GM18519 (cell line): ENCODE measurements around the gene SHTN1.

Experiments used
- ATAC-seq: cut with Tn5 transposase; IDR thresholded peaks from one replicate; pipeline ENCODE4 v1.9.1; 2021; ENCODE audit warnings: mild to moderate bottlenecking, moderate library complexity; ENCODE audit not compliant: unreplicated experiment, low FRiP score

The SHTN1 gene

GRCh38 chr10:116919706-116920105 is 85.3 kb downstream of the SHTN1 start:
- no peak for ATAC-seq

- no peak for ATAC-seq
These were observed 85.8 kb downstream of the SHTN1 start for GRCh38 chr10:116919164-116919563.

DNA sequence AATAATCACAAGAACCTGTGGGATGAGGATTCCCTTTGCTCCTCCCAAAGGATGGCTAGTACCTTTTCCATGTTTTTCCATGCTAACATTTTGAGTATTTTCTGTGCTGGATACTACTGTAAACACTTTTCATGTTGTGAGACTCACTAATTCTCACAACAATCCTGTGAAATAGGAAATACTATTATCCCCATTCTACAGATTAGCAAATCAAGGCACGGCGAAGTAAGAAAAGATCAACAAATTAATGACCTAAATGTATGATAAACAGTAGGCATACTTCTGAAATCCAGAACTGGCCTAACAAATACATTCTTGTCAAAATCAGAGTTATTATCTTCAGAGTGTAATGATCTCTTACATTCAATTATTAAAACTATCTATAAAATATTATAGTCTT is 86.4 kb downstream of the SHTN1 start:
- no peak for ATAC-seq

- no peak for ATAC-seq
These were observed 87.5 kb downstream of the SHTN1 start for GRCh38 chr10:116917481-116917880.

DNA sequence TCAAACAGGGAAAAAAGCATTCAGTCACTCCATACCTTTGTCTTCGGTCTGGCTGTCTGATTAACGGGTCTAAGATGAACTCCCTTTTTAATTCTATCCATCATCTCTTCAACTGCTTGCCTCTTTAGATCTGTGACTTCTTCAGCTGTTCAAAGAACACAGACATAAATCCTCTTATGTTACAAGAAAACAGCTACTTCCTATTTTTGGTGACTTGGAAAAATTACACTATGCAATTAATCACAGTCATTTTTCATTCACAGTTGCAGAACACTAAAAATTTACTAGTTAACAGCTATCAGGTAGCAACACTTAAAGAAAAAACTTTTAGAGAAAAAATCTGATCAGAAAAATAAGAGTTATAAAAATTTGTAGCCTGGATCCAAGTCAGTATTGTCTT is 89.6 kb downstream of the SHTN1 start:
- no peak for ATAC-seq

DNA sequence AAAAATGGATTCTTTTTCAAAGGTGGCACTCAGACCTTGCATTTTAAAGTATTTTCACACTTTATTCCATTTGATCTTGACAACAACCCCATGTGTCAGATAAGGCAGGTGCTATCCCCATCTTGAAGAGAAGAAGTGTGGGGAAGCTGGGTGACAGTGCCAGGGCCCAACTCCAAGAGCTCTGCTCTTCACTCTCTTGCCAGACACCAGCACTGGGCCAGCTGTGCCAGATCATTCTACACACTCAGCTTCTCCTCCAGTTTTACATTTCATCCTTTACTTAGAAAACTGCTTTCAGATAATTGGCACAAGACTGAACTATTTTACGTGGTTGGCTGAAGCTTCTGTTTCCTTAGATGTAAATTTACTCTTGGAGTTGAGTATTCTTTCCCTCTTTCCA is 91.3 kb downstream of the SHTN1 start:
- ATAC-seq: no peak

DNA sequence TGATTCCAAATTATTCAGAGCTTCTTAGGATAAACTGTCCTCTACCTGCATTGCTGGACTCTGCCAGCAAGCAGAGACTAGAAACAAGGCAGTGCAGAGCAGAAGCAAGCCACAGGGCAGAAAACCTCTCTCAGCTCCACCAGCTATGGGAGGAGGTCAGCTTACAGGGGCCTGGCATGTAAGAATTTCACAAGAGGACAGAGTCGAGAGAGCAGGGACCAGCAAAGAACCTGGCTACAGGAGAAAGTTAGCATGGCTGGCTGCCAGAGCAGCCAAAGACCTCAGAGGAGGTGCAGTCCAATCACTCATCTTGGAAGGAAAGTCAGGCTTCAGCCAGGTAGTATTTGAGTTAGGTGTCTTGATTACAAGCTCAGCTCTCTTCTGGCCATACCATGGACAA is 92.8 kb downstream of the SHTN1 start:
- ATAC-seq: no peak

DNA sequence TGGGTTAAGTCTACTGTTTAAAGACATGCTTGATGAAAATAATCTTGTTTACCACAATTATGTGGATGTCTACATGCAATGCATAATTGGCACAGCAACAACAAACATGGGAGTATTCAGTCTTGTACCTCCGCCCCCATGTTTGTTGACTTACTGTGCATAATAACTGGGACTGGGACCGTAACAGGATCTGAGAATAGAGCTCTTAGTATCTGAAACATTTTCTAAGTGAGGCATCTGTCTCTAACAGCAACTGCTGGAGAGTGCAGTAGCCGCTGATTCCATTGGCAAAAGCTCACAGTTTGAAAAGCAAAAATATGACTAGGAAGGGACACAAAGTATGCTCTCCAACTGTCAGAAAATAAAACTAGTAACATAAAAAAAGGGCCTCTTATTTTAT is 94.1 kb downstream of the SHTN1 start:
- ATAC-seq: no peak

- no peak for ATAC-seq
These were observed 95.7 kb downstream of the SHTN1 start for GRCh38 chr10:116909307-116909706.

DNA sequence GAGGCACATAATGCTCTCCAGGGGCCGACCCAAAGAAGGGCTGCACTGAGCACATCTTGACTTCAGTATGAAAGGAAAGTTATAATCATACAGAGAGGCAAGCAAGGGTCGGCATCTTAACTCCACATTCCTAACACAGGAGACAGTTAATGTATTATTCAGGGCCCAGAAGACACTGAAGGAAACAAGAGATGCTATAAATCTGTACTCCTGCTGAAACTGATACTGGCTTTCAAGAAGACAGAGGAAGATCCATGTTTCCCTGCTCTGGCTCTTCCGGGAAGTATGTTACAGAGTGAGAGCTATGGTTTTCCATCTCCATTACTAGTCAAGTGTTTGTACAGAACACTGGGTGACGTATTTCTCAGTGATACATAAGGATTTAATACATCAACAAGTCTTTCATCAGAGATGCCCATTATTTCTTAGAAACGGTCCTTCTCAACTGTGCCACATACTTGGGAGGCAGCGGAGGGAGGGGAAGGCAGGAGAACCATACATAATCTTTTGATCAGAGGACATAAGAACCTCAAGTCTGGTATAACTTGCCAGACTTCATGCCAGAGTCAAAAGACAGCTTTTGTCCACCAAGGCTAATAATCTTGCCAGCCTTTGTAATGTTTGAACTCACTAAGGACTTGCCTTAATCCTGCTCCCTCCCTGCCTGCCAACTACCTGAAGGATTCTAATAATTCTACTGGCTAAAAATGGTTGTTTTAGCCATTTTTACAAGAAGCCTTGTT is 97.6 kb downstream of the SHTN1 start:
- ATAC-seq: no peak

DNA sequence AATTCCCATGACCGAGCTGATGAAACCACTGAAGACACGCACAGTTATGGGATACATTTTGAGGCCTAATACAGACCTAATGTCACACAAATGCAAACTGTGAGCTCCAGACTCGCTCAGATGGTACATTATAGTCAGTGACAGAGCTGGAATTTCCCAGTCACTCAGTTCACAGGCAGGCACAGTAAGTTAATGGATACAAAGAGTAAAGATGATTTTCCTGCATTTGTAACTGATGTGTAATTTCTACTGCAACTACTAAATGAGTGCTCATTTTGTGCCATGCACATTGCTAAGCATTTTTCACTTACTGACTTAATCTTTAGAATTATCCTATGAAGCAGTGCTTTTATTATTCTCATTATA is 99.2 kb downstream of the SHTN1 start:
- ATAC-seq: no peak

DNA sequence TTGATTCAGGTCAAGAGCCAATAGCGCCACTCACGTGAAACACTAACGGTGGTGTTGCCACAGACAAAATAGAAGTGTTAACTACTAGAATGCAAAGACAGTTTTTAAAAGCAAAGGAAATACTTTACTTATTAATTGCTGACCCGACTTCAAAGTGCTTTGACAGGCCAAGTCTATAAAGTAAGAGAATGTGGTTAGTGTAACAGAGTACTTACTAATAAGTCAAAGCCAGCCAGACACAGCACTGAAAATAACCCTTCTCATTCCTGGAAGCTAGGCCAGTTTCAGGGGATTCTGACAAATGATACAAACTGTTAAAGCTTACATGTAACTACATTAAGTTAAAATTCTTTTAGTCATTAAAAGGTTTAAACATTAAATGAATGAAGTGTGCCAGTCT is 105.4 kb downstream of the SHTN1 start:
- no peak for ATAC-seq

DNA sequence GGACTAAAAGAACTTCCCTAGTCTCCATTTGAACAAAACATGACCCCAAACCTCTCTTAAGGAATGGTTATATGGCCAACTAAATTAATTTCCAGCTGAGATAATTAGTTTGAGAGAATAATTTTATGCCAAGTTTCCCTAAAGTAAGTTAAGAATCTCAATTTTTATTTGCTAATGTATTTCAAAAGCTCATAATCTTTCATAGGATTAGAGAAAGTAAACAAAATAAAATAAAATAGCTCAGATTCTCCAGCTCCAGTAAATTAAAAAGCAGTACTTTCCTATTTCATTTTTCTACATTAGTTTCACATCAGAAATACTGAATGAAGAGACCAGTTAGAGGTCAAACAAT is 111.3 kb downstream of the SHTN1 start:
- ATAC-seq: no peak

- ATAC-seq: no peak
These were observed 111.9 kb downstream of the SHTN1 start for GRCh38 chr10:116892907-116893685.

DNA sequence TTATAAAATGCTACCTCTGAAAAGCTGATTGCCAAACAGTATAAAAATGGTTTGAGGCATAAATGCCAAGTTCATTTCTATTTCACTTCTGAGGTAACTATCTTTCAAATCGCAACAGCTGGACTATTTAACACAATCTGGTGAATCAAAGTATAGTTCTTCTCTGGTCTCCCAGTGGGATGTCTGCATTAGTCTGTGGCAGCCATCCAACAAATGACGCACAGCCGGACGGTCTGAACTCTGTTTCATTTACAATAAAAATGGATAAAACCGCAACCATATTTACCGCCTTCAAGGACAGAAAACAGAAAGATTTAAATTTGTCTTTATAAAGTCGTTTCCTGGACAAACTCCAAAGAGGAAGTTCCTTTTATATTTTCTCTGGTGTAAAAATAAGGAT is 113.8 kb downstream of the SHTN1 start:
- ATAC-seq: no peak

DNA sequence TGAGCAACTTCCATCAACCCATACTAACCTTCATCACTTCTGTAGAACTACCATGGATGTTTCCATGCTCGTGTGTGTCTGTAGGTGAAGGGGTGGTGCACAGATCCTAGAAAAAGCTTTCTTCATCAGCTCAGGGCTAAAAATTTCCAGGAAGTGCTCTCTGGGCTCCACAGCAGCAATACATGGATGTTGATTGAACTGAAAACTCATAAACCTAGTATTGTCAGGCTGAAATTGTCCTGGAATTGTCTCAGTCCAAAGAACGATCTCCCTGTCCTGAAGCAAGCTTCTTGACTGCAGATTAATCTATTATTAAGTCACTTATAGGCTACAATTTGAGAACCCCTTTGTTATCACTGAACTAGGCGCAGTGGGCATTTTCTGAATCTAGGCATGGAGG is 115.9 kb downstream of the SHTN1 start:
- no peak for ATAC-seq

DNA sequence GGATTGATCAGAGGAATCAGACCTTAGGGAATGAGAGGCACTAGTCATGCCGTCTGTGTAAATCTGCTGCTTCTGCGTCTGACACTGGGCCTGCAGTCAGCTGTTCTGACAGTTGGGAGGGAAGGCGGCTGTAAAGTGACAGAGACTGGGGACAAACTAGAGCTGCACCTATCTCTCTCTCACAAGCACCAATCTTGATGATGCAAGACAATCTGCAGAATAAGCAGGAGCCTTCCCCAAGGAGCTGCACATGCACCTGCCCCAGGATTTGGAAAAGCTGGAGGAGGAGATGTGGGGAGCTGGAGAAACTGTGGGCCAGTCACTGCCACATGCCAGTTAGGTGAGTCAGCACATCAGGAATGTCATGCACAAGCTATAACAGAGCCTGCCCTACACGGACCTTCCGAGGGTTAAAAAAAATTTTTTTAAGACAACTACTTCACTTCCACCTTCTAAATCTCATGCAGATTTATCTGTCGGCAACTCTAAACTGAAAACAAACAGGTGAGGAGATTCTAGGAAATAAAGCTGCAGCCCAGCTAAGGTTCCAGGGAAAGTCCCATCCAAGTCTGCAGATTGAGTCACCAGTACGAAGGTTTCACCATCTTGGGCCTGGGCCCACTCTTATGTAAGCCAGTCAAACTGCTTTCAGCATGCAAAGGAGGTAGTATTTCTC is 116.5 kb downstream of the SHTN1 start:
- ATAC-seq: no peak

DNA sequence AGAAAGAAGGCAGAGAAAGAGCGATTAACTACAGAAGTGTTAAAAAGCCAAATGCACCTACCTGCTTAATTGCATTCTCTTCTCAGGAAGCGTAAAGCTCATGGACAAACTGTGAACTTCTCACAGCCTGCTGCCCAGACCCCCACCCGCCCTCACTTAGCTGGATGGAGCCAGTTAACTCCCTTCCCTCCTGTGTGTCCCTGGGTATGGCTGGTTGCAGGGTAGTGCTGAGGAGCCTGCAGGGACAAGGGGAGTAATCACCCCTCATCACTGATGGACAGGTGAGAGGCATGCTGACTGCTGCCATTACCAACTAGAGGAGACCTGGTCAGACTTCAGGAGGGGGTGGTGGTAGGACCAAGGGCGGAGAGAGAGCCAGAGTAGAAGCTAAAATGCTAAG is 118.2 kb downstream of the SHTN1 start:
- ATAC-seq: no peak

DNA sequence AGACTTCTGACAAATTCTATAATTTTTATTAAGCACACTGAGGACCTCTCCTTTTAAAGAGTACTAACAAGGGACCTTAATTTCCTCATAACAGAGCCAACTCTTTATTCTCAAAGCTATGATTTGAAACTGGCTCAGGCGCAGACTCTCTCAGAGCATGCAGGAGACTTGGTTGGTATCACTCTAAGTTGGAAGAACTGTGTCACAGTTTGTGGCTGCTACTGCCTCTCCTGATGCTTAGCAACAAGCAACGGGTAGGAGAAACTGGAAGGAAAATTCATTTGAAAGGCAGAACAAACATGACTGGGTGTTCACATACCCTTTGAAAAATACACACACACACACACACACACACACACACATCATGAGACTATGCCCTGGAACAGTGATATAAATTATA is 122.3 kb downstream of the SHTN1 start:
- no peak for ATAC-seq

DNA sequence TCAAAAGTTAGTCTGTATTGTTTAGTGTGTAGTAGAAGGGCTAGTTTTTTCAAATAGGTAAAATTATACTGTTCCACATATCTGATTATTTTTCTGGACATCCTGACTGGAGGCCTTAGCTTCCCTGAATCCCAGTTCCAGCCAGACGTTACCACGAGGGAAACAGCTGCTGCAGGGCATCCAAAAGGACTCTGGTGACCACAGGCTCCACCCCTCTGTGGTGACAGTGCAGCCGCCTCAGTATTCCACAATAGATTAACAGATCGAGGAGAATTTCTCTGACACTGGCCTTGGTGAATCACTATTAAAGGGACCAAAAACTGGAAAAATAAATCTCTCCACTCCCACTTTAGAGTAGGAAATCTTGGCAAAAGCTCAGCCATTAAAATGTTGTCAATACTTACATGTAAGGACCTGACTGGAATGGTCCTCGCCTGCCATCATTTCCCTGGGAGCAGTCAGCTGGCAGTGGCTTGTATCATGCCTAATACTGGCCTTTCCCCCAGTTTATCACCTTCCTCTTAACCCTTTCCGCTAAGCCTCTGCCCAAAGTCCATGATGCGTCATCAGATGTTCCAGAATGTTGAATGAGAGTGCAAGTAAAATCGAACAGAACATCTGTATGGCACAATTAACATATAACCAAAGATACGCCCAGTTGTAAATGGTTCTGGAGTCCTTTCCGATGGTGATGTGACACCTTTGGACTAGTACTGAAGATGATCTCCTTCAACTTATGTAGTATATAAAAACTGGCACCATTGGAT is 124.1 kb downstream of the SHTN1 start:
- no peak for ATAC-seq

- no peak for ATAC-seq
These were observed 125.2 kb downstream of the SHTN1 start for GRCh38 chr10:116879817-116880216.
